ENCODE results near the gene ADAP1. TPM values are rescaled to one million over a fixed set of nuclear protein-coding genes. Genes with fewer than 3 reads are reported as not detected.

Gene ADAP1
- total RNA-seq, 1 experiment from 2014 or later: 31.2 TPM

DNA sequence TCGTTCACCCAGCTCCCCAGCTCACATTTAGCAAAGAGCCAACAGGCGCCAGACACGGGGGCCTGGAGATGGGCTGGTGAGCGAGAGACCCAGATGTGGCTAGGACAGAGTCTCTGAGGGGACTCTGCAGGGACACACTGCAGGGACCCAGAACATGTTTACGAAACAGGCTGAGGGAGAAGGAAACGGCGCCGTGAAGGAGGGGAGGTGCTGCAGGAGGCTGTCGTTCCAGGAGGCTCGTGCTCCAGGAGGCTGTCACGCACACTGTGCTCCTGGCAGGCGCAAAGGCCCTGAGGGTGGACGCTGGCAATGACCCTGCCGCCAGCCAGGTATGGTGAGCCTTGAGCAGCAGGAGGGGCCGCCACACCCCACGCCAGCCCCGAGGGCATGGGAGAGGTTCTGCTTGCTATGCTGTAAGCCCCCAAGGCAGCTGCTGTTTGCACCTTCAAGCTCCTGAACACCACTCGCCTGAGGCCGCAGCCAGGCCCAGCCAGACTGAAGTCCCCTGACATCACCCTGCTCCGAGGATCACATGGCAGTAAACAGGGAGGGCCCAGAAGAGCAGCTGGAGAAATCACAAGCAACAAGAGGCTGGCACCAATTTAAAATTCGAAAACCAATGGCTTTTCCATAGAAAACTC lies 27.3 kb downstream of the ADAP1 start:
- H3K4me3 ChIP-seq (ENCODE audit: low read length): no peak overlapping the region
- H3K36me3 ChIP-seq (ENCODE audit: low read depth, low read length): no peaks in the 10 kb centered on the region
- H3K9me2 ChIP-seq (replicated peaks; ENCODE audit: low read length): no peaks in the 10 kb centered on the region
- H3K9me3 ChIP-seq (ENCODE audit: low read length): no peaks in the 10 kb centered on the region
- no peak overlapping the region for H3K27ac ChIP-seq (ENCODE audit: low read length)
- H3K79me2 ChIP-seq (ENCODE audit: low read length): no peaks in the 10 kb centered on the region
- POLR2A ChIA-PET (ENCODE audit: unreplicated experiment): interaction anchor here (0.6 kb wide), 1 partner anchor 349 kb away, joined by 3 read pairs; no protein-coding TSS in a partner anchor
- H3K27me3 ChIP-seq (ENCODE audit: low read length): no peaks in the 10 kb centered on the region
- no TSS peak for BruUV-seq (replicated peaks)
- no peak overlapping the region for H3K4me2 ChIP-seq (ENCODE audit: low read length)
- intact Hi-C loops (cut with micrococcal nuclease): no loop called here
- no peaks in the 10 kb centered on the region for H4K20me1 ChIP-seq (ENCODE audit: low read length)
- H3K9ac ChIP-seq (ENCODE audit: low read length): no peak overlapping the region
- no peak for DNase-seq
- CTCF ChIA-PET: no interaction called here
- peaks cover 15% of the 10 kb centered on the region for H3K4me1 ChIP-seq (ENCODE audit: insufficient read depth, low read length)
- no peaks in the 10 kb centered on the region for H3F3A ChIP-seq (ENCODE audit: low read length, unreplicated experiment)
- TF ChIP-seq EZH2 (IDR thresholded peaks at IDR 0.05; ENCODE audit: low read length, unreplicated experiment) (no peak), CTCF (conservative IDR thresholded peaks at IDR 0.05; ENCODE audit: low read depth, low read length) (no peak), EZH2phosphoT487 (IDR thresholded peaks at IDR 0.05; ENCODE audit: borderline replicate concordance, low read length) (no peak)
- no peak overlapping the region for H2AFZ ChIP-seq (ENCODE audit: low read length)
- no peak for ATAC-seq

GRCh38 chr7:926061-927030 lies 28.1 kb downstream of the ADAP1 start:
- no TSS peak for BruUV-seq (replicated peaks)
- CTCF ChIA-PET: no interaction called here

More at GRCh38 chr7:926061-927030, 28.1 kb downstream of the ADAP1 start:
- Histone ChIP-seq H3K9me3 (ENCODE audit: low read length) (no peaks in the 10 kb centered on the region), H3K9me2 (replicated peaks; ENCODE audit: low read length) (no peaks in the 10 kb centered on the region), H3K27me3 (ENCODE audit: low read length) (no peaks in the 10 kb centered on the region), H3K9ac (ENCODE audit: low read length) (no peak overlapping the region), H3K79me2 (ENCODE audit: low read length) (no peaks in the 10 kb centered on the region), H3K27ac (ENCODE audit: low read length) (no peak overlapping the region), H3K4me1 (ENCODE audit: insufficient read depth, low read length) (peaks cover 15% of the 10 kb centered on the region), H3F3A (ENCODE audit: low read length, unreplicated experiment) (no peaks in the 10 kb centered on the region), H3K36me3 (ENCODE audit: low read depth, low read length) (no peaks in the 10 kb centered on the region), H3K4me2 (ENCODE audit: low read length) (no peak overlapping the region), H4K20me1 (ENCODE audit: low read length) (no peaks in the 10 kb centered on the region), H2AFZ (ENCODE audit: low read length) (no peak overlapping the region), H3K4me3 (ENCODE audit: low read length) (no peak overlapping the region)
- DNase-seq (no peak), ATAC-seq (no peak)
- intact Hi-C loops (cut with micrococcal nuclease): no loop called here
- TF ChIP-seq EZH2 (IDR thresholded peaks at IDR 0.05; ENCODE audit: low read length, unreplicated experiment) (no peak), CTCF (conservative IDR thresholded peaks at IDR 0.05; ENCODE audit: low read depth, low read length) (no peak), EZH2phosphoT487 (IDR thresholded peaks at IDR 0.05; ENCODE audit: borderline replicate concordance, low read length) (no peak)
- POLR2A ChIA-PET (ENCODE audit: unreplicated experiment): interaction anchor here (0.6 kb wide), 1 partner anchor 349 kb away, joined by 3 read pairs; no protein-coding TSS in a partner anchor

All from PC-3 (cell line).